GM10248 (cell line): Measurements from ENCODE around the gene PFKFB3.
A peak's percentile ranks its signal among the peaks of the same experiment; 100 is the strongest.

Experiments used
- CTCF ChIA-PET: fragments of 300-600 bp; sonication (Branson Sonifier 250); formaldehyde crosslinking; extraction: SDS; loops from one replicate; lab custom pipeline; 2021; ENCODE audit warnings: antibody characterized with exemption; lab: Yijun Ruan, JAX
- POLR2A ChIA-PET: fragments of 350-650 bp; sonication (Branson Sonifier 250); formaldehyde crosslinking; extraction: SDS; loops from one replicate; lab custom pipeline; 2020; ENCODE audit warnings: antibody characterized with exemption; lab: Yijun Ruan, JAX
- DNase-seq: peaks from one replicate; pipeline ENCODE4 v3.0.0; 2012; ENCODE audit errors: extremely low spot score
- CTCF ChIP-seq: IDR thresholded peaks from 2 replicates; pipeline ENCODE4 v1.5.1; 2012; ENCODE audit warnings: mild to moderate bottlenecking, low read depth; ENCODE audit errors: extremely low read depth, missing control alignments, control extremely low read depth

PFKFB3 gene

GRCh38 chr10:6300106-6300783, 97.5 kb downstream of the PFKFB3 start:
- ChIA-PET POLR2A (interaction anchor here (0.6 to 1.0 kb wide), 4 partner anchors 25 to 670 kb away, joined by 3 to 4 read pairs (median 4); no protein-coding TSS in a partner anchor), CTCF (interaction anchor here (1.0 to 2.8 kb wide), 7 partner anchors 12 to 102 kb away, joined by 3 to 14 read pairs (median 4); partner anchors contain the start of gene PFKFB3)
- TF ChIP-seq CTCF: no peak
- peak; percentile 69 for DNase-seq

- TF ChIP-seq CTCF: no peak
- DNase-seq: no peak
- POLR2A ChIA-PET: interaction anchor here (0.5 to 1.0 kb wide), 3 partner anchors 26 to 1110 kb away, joined by 3 to 6 read pairs (median 3); partner anchors contain the start of gene SFMBT2
- CTCF ChIA-PET: interaction anchor here (1.0 to 2.8 kb wide), 8 partner anchors 11 to 101 kb away, joined by 3 to 14 read pairs (median 4); partner anchors contain the start of gene PFKFB3
These were observed 98.2 kb downstream of the PFKFB3 start for GRCh38 chr10:6300784-6301460.

- POLR2A ChIA-PET: no interaction called here
- CTCF ChIA-PET: interaction anchor here (1.1 to 2.8 kb wide), 6 partner anchors 11 to 101 kb away, joined by 3 to 14 read pairs (median 6); partner anchors contain the start of gene PFKFB3
- TF ChIP-seq CTCF: no peak
These were observed 98.8 kb downstream of the PFKFB3 start for GRCh38 chr10:6301488-6302075.

More at GRCh38 chr10:6301488-6302075, 98.8 kb downstream of the PFKFB3 start:
- no peak for DNase-seq
